Prostate gland (tissue), 2 donors: Measurements from ENCODE around the gene SYDE1. TPM values are rescaled to one million over a fixed set of nuclear protein-coding genes. Genes with fewer than 3 reads are reported as not detected.

Experiments used
- DNase-seq: peaks from one replicate; pipeline ENCODE4 v3.0.0-alpha.2; 2019; ENCODE audit warnings: low spot score
- H3K27ac ChIP-seq, 2 donors: fragments of 200-600 bp; sonication (generic); 2 replicates each; pipeline ENCODE4 v1.5.1; 2017 to 2019
- H3K27me3 ChIP-seq: fragments of 200-600 bp; sonication (generic); replicated peaks from 2 replicates; pipeline ENCODE4 v1.5.1; 2019; ENCODE audit not compliant: insufficient read depth
- H3K36me3 ChIP-seq, 2 donors: fragments of 200-600 bp; sonication (generic); 1 replicate in 1 of 2; 2 replicates in 1 of 2; pipeline versions ENCODE4 v1.5.1 to v1.8.1; 2017 to 2019
- H3K4me1 ChIP-seq: fragments of 200-600 bp; sonication (generic); replicated peaks from 2 replicates; pipeline ENCODE4 v1.5.1; 2019
- H3K4me3 ChIP-seq, 2 donors: fragments of 200-600 bp; sonication (generic); 2 replicates each; pipeline ENCODE4 v1.5.1; 2017 to 2019
- H3K9me3 ChIP-seq: fragments of 200-600 bp; sonication (generic); 2 replicates; pipeline ENCODE4 v1.5.1; 2017
- CTCF ChIP-seq, 4 experiments: fragments of 200-600 bp in 2 of 4; fragments of 450-650 bp in 2 of 4; sonication (generic) in 2 of 4; IDR thresholded peaks; 1 replicate in 3 of 4; 2 replicates in 1 of 4; pipeline ENCODE4 v1.5.1; 2016 to 2019; ENCODE audit warnings: antibody characterized with exemption in 4 of 4, mild to moderate bottlenecking in 2 of 4, moderate library complexity in 2 of 4
- POLR2A ChIP-seq: fragments of 450-650 bp; IDR thresholded peaks from one replicate; pipeline ENCODE4 v1.6.1; 2016; ENCODE audit warnings: antibody characterized with exemption, mild to moderate bottlenecking
- POLR2AphosphoS5 ChIP-seq: sonication (generic); formaldehyde crosslinking; IDR thresholded peaks from one replicate; pipeline ENCODE4 v1.6.1; 2017; ENCODE audit warnings: antibody characterized with exemption
- WGBS: methylation state at CpG from one replicate; pipeline ENCODE4 v1.1.5; 2018; 5-methylcytosine and 5-hydroxymethylcytosine counted together
- intact Hi-C: fragments of 100-400 bp; cut with DNase I; formaldehyde crosslinking; loops from one replicate; pipeline ENCODE4 v1.14.2; 2022
- total RNA-seq, 2 donors: library from RNA; depleted of rRNA; stranded (reverse); fragments of >200 nt; gene quantifications; one replicate each; pipeline ENCODE4 v1.1.0, GENCODE V29; 2016

SYDE1 gene
- total RNA-seq, 2 donors from 2014 or later: 12.2 to 30.4 TPM

GRCh38 chr19:15141143-15141542 is 33.9 kb downstream of the SYDE1 start:
- Histone ChIP-seq H3K4me3 (no peak overlapping the region), H3K27me3 (no peaks in the 10 kb centered on the region), H3K36me3 (no peaks in the 10 kb centered on the region), H3K9me3 (no peaks in the 10 kb centered on the region), H3K4me1 (no peaks in the 10 kb centered on the region), H3K27ac (no peak overlapping the region)
- DNase-seq: no peak
- intact Hi-C loops: no loop called here
- 83% methylated on average over 25 of the region's 25 CpGs for WGBS
- no peak for TF ChIP-seq CTCF (IDR thresholded peaks at IDR 0.05)
- no peak for TF ChIP-seq POLR2AphosphoS5
- no peak for TF ChIP-seq POLR2A

GRCh38 chr19:15142313-15142712 is 35.1 kb downstream of the SYDE1 start:
- WGBS: 85% methylated on average over 5 of the region's 5 CpGs
- TF ChIP-seq CTCF (IDR thresholded peaks at IDR 0.05): no peak
- TF ChIP-seq POLR2A: no peak
- TF ChIP-seq POLR2AphosphoS5: no peak
- intact Hi-C loops: no loop called here

GRCh38 chr19:15144046-15144646 is 36.9 kb downstream of the SYDE1 start:
- 95% methylated on average over 1 of the region's 1 CpG for WGBS

More at GRCh38 chr19:15142313-15142712, 35.1 kb downstream of the SYDE1 start:
- Histone ChIP-seq H3K4me1 (no peaks in the 10 kb centered on the region), H3K4me3 (no peak overlapping the region), H3K27me3 (no peaks in the 10 kb centered on the region), H3K9me3 (no peaks in the 10 kb centered on the region), H3K27ac (no peak overlapping the region), H3K36me3 (no peaks in the 10 kb centered on the region)
- DNase-seq: no peak

GRCh38 chr19:15147090-15147489 is 39.9 kb downstream of the SYDE1 start:
- Histone ChIP-seq H3K27ac (no peak overlapping the region), H3K36me3 (no peaks in the 10 kb centered on the region), H3K9me3 (no peaks in the 10 kb centered on the region), H3K4me1 (no peaks in the 10 kb centered on the region), H3K27me3 (no peaks in the 10 kb centered on the region), H3K4me3 (no peak overlapping the region)
- no peak for DNase-seq
- WGBS: 84% methylated on average over 1 of the region's 1 CpG
- no peak for TF ChIP-seq POLR2AphosphoS5
- no peak for TF ChIP-seq POLR2A
- no peak for TF ChIP-seq CTCF (IDR thresholded peaks at IDR 0.05)
- intact Hi-C loops: no loop called here

More at GRCh38 chr19:15144046-15144646, 36.9 kb downstream of the SYDE1 start:
- H3K9me3 ChIP-seq: no peaks in the 10 kb centered on the region
- H3K27me3 ChIP-seq: no peaks in the 10 kb centered on the region
- no peaks in the 10 kb centered on the region for H3K36me3 ChIP-seq
- DNase-seq: no peak
- no peaks in the 10 kb centered on the region for H3K4me1 ChIP-seq
- H3K27ac ChIP-seq: no peak overlapping the region
- H3K4me3 ChIP-seq: no peak overlapping the region
- intact Hi-C loops: no loop called here
- TF ChIP-seq CTCF (IDR thresholded peaks at IDR 0.05): no peak
- TF ChIP-seq POLR2AphosphoS5: no peak
- TF ChIP-seq POLR2A: no peak

- Histone ChIP-seq H3K4me1 (no peaks in the 10 kb centered on the region), H3K27me3 (no peaks in the 10 kb centered on the region), H3K4me3 (no peak overlapping the region), H3K27ac (no peak overlapping the region), H3K9me3 (no peaks in the 10 kb centered on the region), H3K36me3 (no peaks in the 10 kb centered on the region)
- 78% methylated on average over 5 of the region's 5 CpGs for WGBS
- no peak for DNase-seq
- TF ChIP-seq CTCF (IDR thresholded peaks at IDR 0.05) (no peak), POLR2AphosphoS5 (no peak), POLR2A (no peak)
- intact Hi-C loops: loop anchor here (2.0 kb wide), 1 partner anchor 57 kb away; no protein-coding TSS in a partner anchor
Observed at GRCh38 chr19:15149737-15150136, 42.5 kb downstream of the SYDE1 start.
